HL-60 (cell line): Measurements from ENCODE around the gene SFMBT2.

Source experiments
- CTCF ChIP-seq: IDR thresholded peaks from one replicate; pipeline ENCODE4 v1.5.1; 2011; ENCODE audit warnings: low read length, control low read depth, inconsistent platforms; ENCODE audit not compliant: insufficient read depth
- SPI1 ChIP-seq: IDR thresholded peaks from 2 replicates; pipeline ENCODE4 v1.6.1; 2012; ENCODE audit warnings: low read depth, mild to moderate bottlenecking, borderline replicate concordance

GRCh38 chr10:7152341-7152740, 258.5 kb downstream of the SFMBT2 start:
- TF ChIP-seq CTCF (no peak), SPI1 (no peak)
